ENCODE measurements around the gene MED20. TPM values are rescaled to one million over a fixed set of nuclear protein-coding genes. Genes with fewer than 3 reads are reported as not detected.

The MED20 gene
- total RNA-seq, 1 experiment from 2014 or later = 26.4 TPM

- ChIA-PET POLR2A (no interaction called here), CTCF (no interaction called here)
Measured at GRCh38 chr6:41960028-41960427, 39.1 kb upstream of the MED20 start.

More at GRCh38 chr6:41960028-41960427, 39.1 kb upstream of the MED20 start:
- Histone ChIP-seq H3K4me2 (ENCODE audit: low read length) (no peak overlapping the region), H3K9me3 (ENCODE audit: control insufficient read depth in 1 of 2, insufficient read depth in 1 of 2, low read depth in 1 of 2, low read length in 2 of 2) (no peaks in the 10 kb centered on the region), H3K4me1 (ENCODE audit: control insufficient read depth in 1 of 2, insufficient read depth in 2 of 2, low read length in 2 of 2) (peaks cover 0 to 11% of the 10 kb centered on the region in 2 experiments; a peak in 1 of 4 replicates), H3K27ac (ENCODE audit: low read depth, low read length) (no peak overlapping the region), H3K79me2 (ENCODE audit: insufficient read depth, low read length) (no peaks in the 10 kb centered on the region), H3K9ac (ENCODE audit: low read length) (no peak overlapping the region), H3K36me3 (ENCODE audit: control insufficient read depth in 1 of 2, insufficient read depth in 2 of 2, low read length in 2 of 2) (no peaks in the 10 kb centered on the region), H2AFZ (ENCODE audit: low read depth, low read length, poor library complexity, severe bottlenecking) (no peak overlapping the region), H4K20me1 (ENCODE audit: insufficient read depth) (no peaks in the 10 kb centered on the region), H3K27me3 (ENCODE audit: insufficient read depth, low read length) (no peaks in the 10 kb centered on the region), H3K4me3 (replicated peaks in 1 of 2; ENCODE audit: low read depth in 1 of 2, low read length in 2 of 2) (no peak overlapping the region), H3K9me2 (ENCODE audit: insufficient read depth) (no peaks in the 10 kb centered on the region)
- RAD21 ChIA-PET (ENCODE audit: low non-redundant PET in 1 of 2, low total read pairs in 2 of 2, uncharacterized antibody in 2 of 2, unreplicated experiment in 2 of 2) = no interaction called here
- BruUV-seq (replicated peaks) = no TSS peak
- no peak for DNase-seq (ENCODE audit: low read depth, low spot score)
- TF ChIP-seq JUND (IDR thresholded peaks at IDR 0.05) (no peak), YY1 (IDR thresholded peaks at IDR 0.05; ENCODE audit: extremely low read depth, insufficient replicate concordance, low read depth, low read length) (no peak), TCF7L2 (IDR thresholded peaks at IDR 0.05; ENCODE audit: borderline replicate concordance, extremely low read depth, insufficient read depth, insufficient read length) (no peak), ZNF274 (IDR thresholded peaks at IDR 0.05; ENCODE audit: low read depth, low read length) (no peak), EGR1 (IDR thresholded peaks at IDR 0.05; ENCODE audit: low read depth) (no peak), EZH2phosphoT487 (IDR thresholded peaks at IDR 0.05; ENCODE audit: borderline replicate concordance) (no peak), ZFX (IDR thresholded peaks at IDR 0.05) (no peak), FOSL1 (IDR thresholded peaks at IDR 0.05; ENCODE audit: low read depth) (no peak), ELF1 (IDR thresholded peaks at IDR 0.05; ENCODE audit: borderline replicate concordance, low read depth) (no peak), CBX3 (IDR thresholded peaks at IDR 0.05; ENCODE audit: low read depth) (no peak), POLR2AphosphoS5 (IDR thresholded peaks at IDR 0.05; ENCODE audit: low read depth, low read length) (no peak), SP1 (IDR thresholded peaks at IDR 0.05; ENCODE audit: low read depth) (no peak), CTCF (IDR thresholded peaks at IDR 0.05 in 2 of 3, conservative IDR thresholded peaks at IDR 0.05 in 1 of 3; ENCODE audit: borderline replicate concordance in 1 of 3, insufficient read depth in 1 of 3, low read depth in 2 of 3, low read length in 2 of 3) (no peak)
- TF ChIP-seq, protein P1, sequence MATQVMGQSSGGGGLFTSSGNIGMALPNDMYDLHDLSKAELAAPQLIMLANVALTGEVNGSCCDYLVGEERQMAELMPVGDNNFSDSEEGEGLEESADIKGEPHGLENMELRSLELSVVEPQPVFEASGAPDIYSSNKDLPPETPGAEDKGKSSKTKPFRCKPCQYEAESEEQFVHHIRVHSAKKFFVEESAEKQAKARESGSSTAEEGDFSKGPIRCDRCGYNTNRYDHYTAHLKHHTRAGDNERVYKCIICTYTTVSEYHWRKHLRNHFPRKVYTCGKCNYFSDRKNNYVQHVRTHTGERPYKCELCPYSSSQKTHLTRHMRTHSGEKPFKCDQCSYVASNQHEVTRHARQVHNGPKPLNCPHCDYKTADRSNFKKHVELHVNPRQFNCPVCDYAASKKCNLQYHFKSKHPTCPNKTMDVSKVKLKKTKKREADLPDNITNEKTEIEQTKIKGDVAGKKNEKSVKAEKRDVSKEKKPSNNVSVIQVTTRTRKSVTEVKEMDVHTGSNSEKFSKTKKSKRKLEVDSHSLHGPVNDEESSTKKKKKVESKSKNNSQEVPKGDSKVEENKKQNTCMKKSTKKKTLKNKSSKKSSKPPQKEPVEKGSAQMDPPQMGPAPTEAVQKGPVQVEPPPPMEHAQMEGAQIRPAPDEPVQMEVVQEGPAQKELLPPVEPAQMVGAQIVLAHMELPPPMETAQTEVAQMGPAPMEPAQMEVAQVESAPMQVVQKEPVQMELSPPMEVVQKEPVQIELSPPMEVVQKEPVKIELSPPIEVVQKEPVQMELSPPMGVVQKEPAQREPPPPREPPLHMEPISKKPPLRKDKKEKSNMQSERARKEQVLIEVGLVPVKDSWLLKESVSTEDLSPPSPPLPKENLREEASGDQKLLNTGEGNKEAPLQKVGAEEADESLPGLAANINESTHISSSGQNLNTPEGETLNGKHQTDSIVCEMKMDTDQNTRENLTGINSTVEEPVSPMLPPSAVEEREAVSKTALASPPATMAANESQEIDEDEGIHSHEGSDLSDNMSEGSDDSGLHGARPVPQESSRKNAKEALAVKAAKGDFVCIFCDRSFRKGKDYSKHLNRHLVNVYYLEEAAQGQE (IDR thresholded peaks at IDR 0.05; ENCODE audit: low read depth) = no peak
- TF ChIP-seq, protein P2, sequence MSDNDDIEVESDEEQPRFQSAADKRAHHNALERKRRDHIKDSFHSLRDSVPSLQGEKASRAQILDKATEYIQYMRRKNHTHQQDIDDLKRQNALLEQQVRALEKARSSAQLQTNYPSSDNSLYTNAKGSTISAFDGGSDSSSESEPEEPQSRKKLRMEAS (IDR thresholded peaks at IDR 0.05) = no peak
- TF ChIP-seq, protein P3, sequence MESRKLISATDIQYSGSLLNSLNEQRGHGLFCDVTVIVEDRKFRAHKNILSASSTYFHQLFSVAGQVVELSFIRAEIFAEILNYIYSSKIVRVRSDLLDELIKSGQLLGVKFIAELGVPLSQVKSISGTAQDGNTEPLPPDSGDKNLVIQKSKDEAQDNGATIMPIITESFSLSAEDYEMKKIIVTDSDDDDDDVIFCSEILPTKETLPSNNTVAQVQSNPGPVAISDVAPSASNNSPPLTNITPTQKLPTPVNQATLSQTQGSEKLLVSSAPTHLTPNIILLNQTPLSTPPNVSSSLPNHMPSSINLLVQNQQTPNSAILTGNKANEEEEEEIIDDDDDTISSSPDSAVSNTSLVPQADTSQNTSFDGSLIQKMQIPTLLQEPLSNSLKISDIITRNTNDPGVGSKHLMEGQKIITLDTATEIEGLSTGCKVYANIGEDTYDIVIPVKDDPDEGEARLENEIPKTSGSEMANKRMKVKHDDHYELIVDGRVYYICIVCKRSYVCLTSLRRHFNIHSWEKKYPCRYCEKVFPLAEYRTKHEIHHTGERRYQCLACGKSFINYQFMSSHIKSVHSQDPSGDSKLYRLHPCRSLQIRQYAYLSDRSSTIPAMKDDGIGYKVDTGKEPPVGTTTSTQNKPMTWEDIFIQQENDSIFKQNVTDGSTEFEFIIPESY (IDR thresholded peaks at IDR 0.05; ENCODE audit: extremely low read depth, insufficient replicate concordance, low read length) = no peak
- TF ChIP-seq, protein P4, sequence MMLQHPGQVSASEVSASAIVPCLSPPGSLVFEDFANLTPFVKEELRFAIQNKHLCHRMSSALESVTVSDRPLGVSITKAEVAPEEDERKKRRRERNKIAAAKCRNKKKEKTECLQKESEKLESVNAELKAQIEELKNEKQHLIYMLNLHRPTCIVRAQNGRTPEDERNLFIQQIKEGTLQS (IDR thresholded peaks at IDR 0.05) = no peak
- no peak for ATAC-seq
- intact Hi-C loops (cut with micrococcal nuclease) = no loop called here
